Erythroblast (primary cell): ENCODE measurements around the gene SLC47A2.
"Not testable (repeated sequence)": the region's sequence is repeated elsewhere in the genome, so short reads cannot be mapped to it uniquely, and the experiment has no call there.

ENCODE experiments used
- GATA1 ChIP-seq: IDR thresholded peaks from 2 replicates; pipeline ENCODE4 v1.6.1; 2011; ENCODE audit warnings: low read depth, mild to moderate bottlenecking, control low read depth, low read length, moderate library complexity
- POLR2A ChIP-seq: IDR thresholded peaks from 2 replicates; pipeline ENCODE4 v1.6.1; 2011; ENCODE audit warnings: mild to moderate bottlenecking, low read length

DNA sequence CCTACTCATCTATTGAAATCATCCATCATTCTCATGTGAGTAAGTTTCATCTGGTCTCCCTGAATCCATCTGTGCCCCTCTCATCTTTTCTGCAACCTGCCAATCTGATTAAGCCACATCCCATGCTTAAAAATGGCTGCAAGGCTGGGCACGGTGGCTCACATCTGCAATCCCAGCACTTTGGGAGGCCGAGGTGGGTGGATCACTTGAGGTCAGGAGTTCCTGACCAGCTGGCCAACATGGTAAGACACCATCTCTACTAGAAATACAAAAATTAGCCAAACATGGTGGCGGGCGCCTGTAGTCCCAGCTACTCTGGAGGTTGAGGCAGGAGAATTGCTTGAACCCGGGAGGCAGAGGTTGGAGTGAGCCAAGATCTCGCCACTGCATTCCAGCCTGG, 47.6 kb upstream of the SLC47A2 start:
- TF ChIP-seq POLR2A, GATA1: not testable (repeated sequence)
